RPMI7951 (cell line): ENCODE results near the gene PDCL2. TPM values are rescaled to one million over a fixed set of nuclear protein-coding genes. Genes with fewer than 3 reads are reported as not detected.
"Not testable (repeated sequence)": the region's sequence is repeated elsewhere in the genome, so short reads cannot be mapped to it uniquely, and the experiment has no call there.

ENCODE experiments used
- DNase-seq: peaks from one replicate; pipeline ENCODE4 v3.0.0-alpha.2; 2012; ENCODE audit warnings: low read depth
- total RNA-seq: library from RNA; depleted of rRNA; stranded (reverse); fragments of >200 nt; shearing (Covaris generic); gene quantifications from 2 replicates; pipeline ENCODE4 v1.2.3, GENCODE V29; 2014; rRNA removed

Gene PDCL2
- total RNA-seq, result not detected in 2 replicates

- DNase-seq, result no peak
Measured at GRCh38 chr4:55592014-55592413, at the start of gene PDCL2. Gene PDCL2 (minus strand): TSS chr4:55592245. CDS start chr4:55592109, 136 bp downstream.

GRCh38 chr4:55637272-55637820 is 45.3 kb upstream of the PDCL2 start:
- no peak for DNase-seq

GRCh38 chr4:55636656-55636999 is 44.6 kb upstream of the PDCL2 start:
- DNase-seq, result no peak

GRCh38 chr4:55635741-55636655 is 44.0 kb upstream of the PDCL2 start, which contains the start of gene NMU:
Gene NMU (minus strand): TSS chr4:55636298. CDS start chr4:55636192, 106 bp downstream.
- peak; percentile 35 for DNase-seq

GRCh38 chr4:55635282-55635681 is 43.2 kb upstream of the PDCL2 start:
- no peak for DNase-seq

- no peak for DNase-seq
Measured at GRCh38 chr4:55634417-55635128, 42.5 kb upstream of the PDCL2 start.

- DNase-seq, result no peak
Measured at GRCh38 chr4:55633903-55634302, 41.9 kb upstream of the PDCL2 start.

GRCh38 chr4:55625835-55626234 is 33.8 kb upstream of the PDCL2 start:
- DNase-seq, result no peak

- not testable (repeated sequence) for DNase-seq
Measured at GRCh38 chr4:55624063-55624462, 32.0 kb upstream of the PDCL2 start.

- DNase-seq, result no peak
Measured at GRCh38 chr4:55618546-55619143, 26.6 kb upstream of the PDCL2 start.

- no peak for DNase-seq
Measured at GRCh38 chr4:55617587-55618197, 25.6 kb upstream of the PDCL2 start.

GRCh38 chr4:55615008-55615407 is 23.0 kb upstream of the PDCL2 start:
- peak; percentile 1 for DNase-seq

GRCh38 chr4:55613621-55614020 is 21.6 kb upstream of the PDCL2 start:
- no peak for DNase-seq

- no peak for DNase-seq
Measured at GRCh38 chr4:55612341-55612740, 20.3 kb upstream of the PDCL2 start.

- no peak for DNase-seq
Measured at GRCh38 chr4:55611358-55612059, 19.5 kb upstream of the PDCL2 start.

- no peak for DNase-seq
Measured at GRCh38 chr4:55610381-55610780, 18.3 kb upstream of the PDCL2 start.

GRCh38 chr4:55609393-55609866 is 17.4 kb upstream of the PDCL2 start:
- DNase-seq, result no peak

GRCh38 chr4:55608591-55608990 is 16.5 kb upstream of the PDCL2 start:
- no peak for DNase-seq

GRCh38 chr4:55604996-55605395 is 13.0 kb upstream of the PDCL2 start:
- no peak for DNase-seq

GRCh38 chr4:55600640-55601039 is 8.6 kb upstream of the PDCL2 start:
- no peak for DNase-seq

GRCh38 chr4:55598641-55599040 is 6.6 kb upstream of the PDCL2 start:
- no peak for DNase-seq
